Measurements from ENCODE around the gene PRKX.

The PRKX gene

DNA sequence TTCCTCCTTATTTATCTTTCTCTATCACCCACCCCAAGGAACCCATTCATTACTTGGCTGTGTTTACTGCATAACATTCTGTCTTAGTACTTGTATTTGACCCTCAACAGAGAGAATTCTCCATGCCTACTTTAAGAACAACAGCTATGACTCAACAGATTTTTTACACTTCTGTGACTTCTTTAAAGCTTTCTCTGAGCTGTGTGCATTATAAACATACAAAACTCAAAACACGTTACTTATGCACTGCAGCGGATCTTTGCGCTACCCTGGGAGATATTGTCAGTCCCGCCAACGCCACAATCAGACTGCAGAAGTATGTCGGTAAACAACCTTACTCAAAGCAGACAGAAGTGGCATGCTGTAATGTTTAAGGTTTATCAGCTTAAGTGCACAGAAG is 35.1 kb downstream of the PRKX start:
- H3K27me3 ChIP-seq (ENCODE audit: control insufficient read depth, low read length): no peaks in the 10 kb centered on the region
- H3K36me3 ChIP-seq (ENCODE audit: control insufficient read depth, low read length): no peaks in the 10 kb centered on the region
- no peaks in the 10 kb centered on the region for H4K20me1 ChIP-seq (ENCODE audit: control insufficient read depth, insufficient read depth, low read depth, low read length)
- no peak overlapping the region for H3K4me2 ChIP-seq (ENCODE audit: low read length)
- TF ChIP-seq, protein P1, sequence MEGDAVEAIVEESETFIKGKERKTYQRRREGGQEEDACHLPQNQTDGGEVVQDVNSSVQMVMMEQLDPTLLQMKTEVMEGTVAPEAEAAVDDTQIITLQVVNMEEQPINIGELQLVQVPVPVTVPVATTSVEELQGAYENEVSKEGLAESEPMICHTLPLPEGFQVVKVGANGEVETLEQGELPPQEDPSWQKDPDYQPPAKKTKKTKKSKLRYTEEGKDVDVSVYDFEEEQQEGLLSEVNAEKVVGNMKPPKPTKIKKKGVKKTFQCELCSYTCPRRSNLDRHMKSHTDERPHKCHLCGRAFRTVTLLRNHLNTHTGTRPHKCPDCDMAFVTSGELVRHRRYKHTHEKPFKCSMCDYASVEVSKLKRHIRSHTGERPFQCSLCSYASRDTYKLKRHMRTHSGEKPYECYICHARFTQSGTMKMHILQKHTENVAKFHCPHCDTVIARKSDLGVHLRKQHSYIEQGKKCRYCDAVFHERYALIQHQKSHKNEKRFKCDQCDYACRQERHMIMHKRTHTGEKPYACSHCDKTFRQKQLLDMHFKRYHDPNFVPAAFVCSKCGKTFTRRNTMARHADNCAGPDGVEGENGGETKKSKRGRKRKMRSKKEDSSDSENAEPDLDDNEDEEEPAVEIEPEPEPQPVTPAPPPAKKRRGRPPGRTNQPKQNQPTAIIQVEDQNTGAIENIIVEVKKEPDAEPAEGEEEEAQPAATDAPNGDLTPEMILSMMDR (IDR thresholded peaks at IDR 0.05; ENCODE audit: low read depth, low read length, poor library complexity, severe bottlenecking): no peak
- TF ChIP-seq EZH2phosphoT487 (IDR thresholded peaks at IDR 0.05; ENCODE audit: borderline replicate concordance, low read length): no peak
- no peaks in the 10 kb centered on the region for H3K4me1 ChIP-seq (ENCODE audit: control insufficient read depth, low read length)
- no peaks in the 10 kb centered on the region for H3K79me2 ChIP-seq (ENCODE audit: control insufficient read depth, low read length)
- no peak overlapping the region for H3K27ac ChIP-seq (ENCODE audit: low read depth, low read length)
- H3K9me3 ChIP-seq (ENCODE audit: control insufficient read depth, insufficient read depth, low read length): no peaks in the 10 kb centered on the region
- no peak overlapping the region for H3K4me3 ChIP-seq (ENCODE audit: low read length)
- H3F3A ChIP-seq (ENCODE audit: control insufficient read depth, insufficient read depth): no peaks in the 10 kb centered on the region
- no peaks in the 10 kb centered on the region for H3K9me2 ChIP-seq (replicated peaks; ENCODE audit: control insufficient read depth, low read length)

DNA sequence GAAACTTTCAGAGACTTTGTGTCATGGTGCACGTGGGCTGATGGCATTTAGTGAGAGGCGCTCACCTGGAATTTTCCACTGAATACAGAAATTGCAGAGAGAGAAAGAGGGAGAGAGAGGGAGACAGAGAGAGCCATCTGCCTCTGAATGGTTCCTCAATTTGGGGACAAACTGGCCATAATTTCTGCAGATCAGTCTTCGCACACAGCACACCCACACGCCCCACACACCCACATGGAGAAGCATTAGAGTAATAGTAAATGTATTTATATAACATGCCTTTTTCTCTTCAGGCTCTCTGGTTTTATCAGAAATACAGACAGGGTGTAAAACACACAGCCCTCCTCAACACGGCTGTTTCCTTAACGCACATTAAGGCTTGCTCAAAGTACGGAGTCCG is 38.6 kb downstream of the PRKX start:
- no peak overlapping the region for H3K27ac ChIP-seq (ENCODE audit: low read depth, low read length)
- no peaks in the 10 kb centered on the region for H3K36me3 ChIP-seq (ENCODE audit: control insufficient read depth, low read length)
- no peaks in the 10 kb centered on the region for H3K9me2 ChIP-seq (replicated peaks; ENCODE audit: control insufficient read depth, low read length)
- no peaks in the 10 kb centered on the region for H3F3A ChIP-seq (ENCODE audit: control insufficient read depth, insufficient read depth)
- no peaks in the 10 kb centered on the region for H3K4me1 ChIP-seq (ENCODE audit: control insufficient read depth, low read length)
- H3K4me3 ChIP-seq (ENCODE audit: low read length): no peak overlapping the region
- no peaks in the 10 kb centered on the region for H3K79me2 ChIP-seq (ENCODE audit: control insufficient read depth, low read length)
- no peaks in the 10 kb centered on the region for H4K20me1 ChIP-seq (ENCODE audit: control insufficient read depth, insufficient read depth, low read depth, low read length)
- no peaks in the 10 kb centered on the region for H3K9me3 ChIP-seq (ENCODE audit: control insufficient read depth, insufficient read depth, low read length)
- no peaks in the 10 kb centered on the region for H3K27me3 ChIP-seq (ENCODE audit: control insufficient read depth, low read length)
- TF ChIP-seq EZH2phosphoT487 (IDR thresholded peaks at IDR 0.05; ENCODE audit: borderline replicate concordance, low read length): no peak
- TF ChIP-seq, protein P1 (IDR thresholded peaks at IDR 0.05; ENCODE audit: low read depth, low read length, poor library complexity, severe bottlenecking): no peak
- no peak overlapping the region for H3K4me2 ChIP-seq (ENCODE audit: low read length)

DNA sequence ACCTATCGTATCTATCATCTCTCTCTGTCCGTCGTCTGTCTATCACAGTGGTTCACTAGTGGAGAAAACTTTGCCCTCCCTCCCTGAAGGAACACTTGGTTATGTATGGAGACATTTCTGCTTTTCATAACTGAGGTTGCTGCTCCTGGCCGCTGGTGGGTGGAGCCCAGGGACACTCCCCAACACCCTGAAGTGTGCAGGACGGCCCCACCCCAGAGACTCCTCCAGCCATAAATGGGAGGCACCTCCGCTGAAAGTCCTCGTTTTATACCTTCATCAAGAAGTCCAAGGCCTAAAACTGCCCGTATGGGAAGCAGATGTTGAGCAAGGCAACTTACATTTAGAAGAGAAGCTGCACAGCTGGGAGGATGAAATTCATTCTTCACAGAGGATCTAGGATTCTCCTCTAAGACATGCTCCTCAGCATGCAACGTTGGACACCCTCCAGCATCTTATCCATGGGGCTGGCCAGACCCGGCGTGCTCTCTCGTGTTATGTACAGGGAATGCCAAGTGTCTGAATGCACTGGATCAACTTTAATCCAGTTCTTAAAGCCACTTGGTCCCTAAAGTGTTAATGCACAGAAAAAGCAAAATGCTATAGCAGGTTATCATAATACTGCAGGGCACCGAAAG is 43.5 kb downstream of the PRKX start:
- no peak for TF ChIP-seq EZH2phosphoT487 (IDR thresholded peaks at IDR 0.05; ENCODE audit: borderline replicate concordance, low read length)
- TF ChIP-seq, protein P1 (IDR thresholded peaks at IDR 0.05; ENCODE audit: low read depth, low read length, poor library complexity, severe bottlenecking): no peak
- Histone ChIP-seq H3K36me3 (ENCODE audit: control insufficient read depth, low read length) (no peaks in the 10 kb centered on the region), H3K27me3 (ENCODE audit: control insufficient read depth, low read length) (no peaks in the 10 kb centered on the region), H3F3A (ENCODE audit: control insufficient read depth, insufficient read depth) (no peaks in the 10 kb centered on the region), H4K20me1 (ENCODE audit: control insufficient read depth, insufficient read depth, low read depth, low read length) (no peaks in the 10 kb centered on the region), H3K27ac (ENCODE audit: low read depth, low read length) (no peak overlapping the region), H3K4me1 (ENCODE audit: control insufficient read depth, low read length) (no peaks in the 10 kb centered on the region), H3K9me2 (replicated peaks; ENCODE audit: control insufficient read depth, low read length) (no peaks in the 10 kb centered on the region), H3K4me3 (ENCODE audit: low read length) (no peak overlapping the region), H3K4me2 (ENCODE audit: low read length) (no peak overlapping the region), H3K79me2 (ENCODE audit: control insufficient read depth, low read length) (no peaks in the 10 kb centered on the region), H3K9me3 (ENCODE audit: control insufficient read depth, insufficient read depth, low read length) (no peaks in the 10 kb centered on the region)

Data from DOHH2 (cell line).